GM19025 (cell line): Measurements from ENCODE around the gene ZNF773.
A peak's percentile ranks its signal among the peaks of the same experiment; 100 is the strongest.
"Not testable (repeated sequence)": the region's sequence is repeated elsewhere in the genome, so short reads cannot be mapped to it uniquely, and the experiment has no call there.

Experiments
- ATAC-seq: cut with Tn5 transposase; IDR thresholded peaks from one replicate; pipeline ENCODE4 v1.9.1; 2021; ENCODE audit warnings: mild to moderate bottlenecking, low read depth, moderate library complexity; ENCODE audit not compliant: unreplicated experiment

ZNF773 gene

GRCh38 chr19:57499680-57500395, at the start of gene ZNF773:
ZNF773 (plus strand) TSS chr19:57499938; CDS start chr19:57500081, 143 bp downstream.
- peak; percentile 100 for ATAC-seq

- ATAC-seq: no peak
These were observed 47.4 kb upstream of the ZNF773 start for GRCh38 chr19:57452307-57452706.

GRCh38 chr19:57465680-57466381, 33.9 kb upstream of the ZNF773 start:
- ATAC-seq: no peak

GRCh38 chr19:57466489-57466888, 33.2 kb upstream of the ZNF773 start:
- ATAC-seq: no peak

- no peak for ATAC-seq
These were observed 26.1 kb upstream of the ZNF773 start for GRCh38 chr19:57473646-57474045.

GRCh38 chr19:57477191-57478008, 22.3 kb upstream of the ZNF773 start, which contains the start of gene ZNF772:
ZNF772 (minus strand) TSS chr19:57477566; CDS start chr19:57477309, 257 bp downstream.
- peak; percentile 92 for ATAC-seq

GRCh38 chr19:57487477-57488298, 12.1 kb upstream of the ZNF773 start, which contains the start of gene ZNF419:
ZNF419 (plus strand) TSS chr19:57487750; CDS start chr19:57487951, 201 bp downstream.
- peak; percentile 97 for ATAC-seq

GRCh38 chr19:57488299-57488644, 11.5 kb upstream of the ZNF773 start:
- ATAC-seq: not testable (repeated sequence)

GRCh38 chr19:57499332-57499679, 432 bp upstream of the ZNF773 start:
- ATAC-seq: not testable (repeated sequence)

GRCh38 chr19:57500400-57500799, 662 bp downstream of the ZNF773 start:
- not testable (repeated sequence) for ATAC-seq

- ATAC-seq: no peak
These were observed 6.4 kb downstream of the ZNF773 start for GRCh38 chr19:57506163-57506562.

GRCh38 chr19:57511484-57511883, 11.7 kb downstream of the ZNF773 start:
- ATAC-seq: no peak

GRCh38 chr19:57512845-57513244, 13.1 kb downstream of the ZNF773 start:
- ATAC-seq: no peak

- ATAC-seq: no peak
These were observed 15.5 kb downstream of the ZNF773 start for GRCh38 chr19:57515255-57515654.

- ATAC-seq: not testable (repeated sequence)
These were observed 18.3 kb downstream of the ZNF773 start for GRCh38 chr19:57518021-57518420.

GRCh38 chr19:57527136-57527881, 27.6 kb downstream of the ZNF773 start, which contains the start of gene ZNF549:
ZNF549 (plus strand) TSS chr19:57527356; CDS start chr19:57527574, 218 bp downstream.
- ATAC-seq: peak; percentile 96

GRCh38 chr19:57537953-57538547, 38.3 kb downstream of the ZNF773 start:
- no peak for ATAC-seq

GRCh38 chr19:57546513-57546912, 46.8 kb downstream of the ZNF773 start:
- no peak for ATAC-seq

- ATAC-seq: no peak
These were observed 52.7 kb downstream of the ZNF773 start for GRCh38 chr19:57552432-57552831.
